Stimulated activated CD4-positive, alpha-beta T cell treated with anti-CD3 and anti-CD28 coated beads, Interleukin-4, amount 100 ng/mL, for 48 hours (primary cell): Measurements from ENCODE around the gene CYP17A1.

Experiments used
- DNase-seq, 2 donors: peaks; one replicate each; pipeline ENCODE4 v3.0.0-alpha.2; 2020; ENCODE audit warnings: low read depth in 2 of 2

The CYP17A1 gene

DNA sequence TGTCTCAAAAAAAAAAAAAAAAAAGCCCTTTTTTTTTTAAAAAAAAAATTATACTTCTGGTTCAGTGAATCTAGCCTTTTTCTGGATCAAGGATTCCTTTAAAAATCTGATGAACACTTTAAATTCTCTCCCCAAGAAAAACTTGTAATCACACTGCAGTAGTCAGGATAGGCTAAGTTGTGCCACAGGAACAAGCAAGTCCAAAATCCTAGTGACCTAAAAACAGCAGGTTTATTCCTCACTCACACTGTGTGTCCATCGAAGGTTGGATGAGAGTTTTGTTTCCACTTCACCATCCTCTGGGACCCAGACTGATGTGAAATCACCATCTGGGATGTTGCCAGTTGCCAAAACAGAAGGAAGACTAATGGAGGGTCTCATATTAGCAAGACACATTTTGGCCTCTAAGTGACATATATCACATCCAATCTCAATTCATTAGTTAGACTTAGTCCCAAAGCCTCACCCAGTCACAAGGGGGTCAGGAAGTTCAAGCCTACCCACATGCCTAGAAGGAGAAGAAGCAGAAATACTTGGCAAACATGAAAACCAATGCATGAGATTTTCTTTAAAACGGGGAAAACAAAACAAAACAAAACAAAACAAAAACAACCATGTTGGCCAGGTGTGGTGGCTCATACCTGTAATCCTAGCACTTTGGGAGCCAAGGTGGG, 32.7 kb downstream of the CYP17A1 start:
- DNase-seq = no peak

- DNase-seq = peak in 1 of 2 donors; percentile 2
These were observed 34.2 kb downstream of the CYP17A1 start for GRCh38 chr10:102802920-102803534.

GRCh38 chr10:102801978-102802377, 35.2 kb downstream of the CYP17A1 start:
- no peak for DNase-seq

DNA sequence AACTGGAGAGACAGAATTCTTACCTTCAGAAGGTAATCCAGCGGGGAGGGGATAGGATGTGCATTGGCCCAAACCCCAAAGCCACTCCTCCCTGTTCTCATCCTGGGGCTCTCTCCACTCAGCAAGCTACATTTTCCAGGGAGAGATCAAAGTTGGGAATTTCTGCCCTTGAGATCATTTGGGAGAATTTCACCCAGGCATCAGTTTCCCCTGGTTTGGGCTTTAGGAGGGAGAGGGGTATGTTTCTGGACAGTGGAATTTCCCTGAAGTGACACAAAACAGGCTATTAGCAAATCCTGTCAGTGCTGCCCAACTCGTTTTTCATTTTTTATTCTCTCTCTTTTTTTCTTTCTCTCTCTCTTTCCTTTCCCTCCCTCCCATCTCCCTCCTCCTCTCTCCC, 35.7 kb downstream of the CYP17A1 start:
- no peak for DNase-seq

DNA sequence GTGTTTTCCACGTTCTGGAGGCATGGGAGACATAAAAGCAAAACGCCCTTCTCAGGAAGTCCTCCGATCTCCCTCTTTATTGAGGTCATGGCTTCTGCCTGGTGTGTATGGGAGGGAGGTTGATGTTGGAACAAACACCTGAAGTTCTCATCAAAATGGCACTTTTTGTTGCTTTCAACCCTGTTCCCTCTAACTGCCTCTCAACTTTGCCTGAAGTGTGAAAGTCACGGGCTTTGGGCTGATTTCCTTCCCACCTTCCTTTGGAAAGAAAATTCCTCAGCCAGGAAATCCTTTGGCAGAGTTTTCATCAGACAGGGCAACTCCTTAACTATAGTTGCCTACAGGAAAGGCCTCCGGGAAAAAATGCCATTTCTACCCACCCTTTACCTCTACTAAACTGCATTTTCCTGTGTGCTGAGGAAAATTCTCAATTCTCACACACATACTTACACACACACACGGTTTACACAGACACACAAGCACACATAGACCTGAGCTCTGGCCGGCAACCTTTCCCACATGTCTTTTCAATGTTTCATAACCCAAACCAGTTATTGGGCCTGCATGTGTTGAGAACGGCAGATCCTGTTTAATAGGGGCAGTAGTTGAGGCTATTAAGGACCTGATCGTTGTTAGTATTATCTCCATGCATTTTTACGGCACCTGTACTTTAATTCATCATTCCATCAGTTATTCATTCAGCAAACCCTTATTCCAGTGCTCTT, 36.4 kb downstream of the CYP17A1 start:
- no peak for DNase-seq

DNA sequence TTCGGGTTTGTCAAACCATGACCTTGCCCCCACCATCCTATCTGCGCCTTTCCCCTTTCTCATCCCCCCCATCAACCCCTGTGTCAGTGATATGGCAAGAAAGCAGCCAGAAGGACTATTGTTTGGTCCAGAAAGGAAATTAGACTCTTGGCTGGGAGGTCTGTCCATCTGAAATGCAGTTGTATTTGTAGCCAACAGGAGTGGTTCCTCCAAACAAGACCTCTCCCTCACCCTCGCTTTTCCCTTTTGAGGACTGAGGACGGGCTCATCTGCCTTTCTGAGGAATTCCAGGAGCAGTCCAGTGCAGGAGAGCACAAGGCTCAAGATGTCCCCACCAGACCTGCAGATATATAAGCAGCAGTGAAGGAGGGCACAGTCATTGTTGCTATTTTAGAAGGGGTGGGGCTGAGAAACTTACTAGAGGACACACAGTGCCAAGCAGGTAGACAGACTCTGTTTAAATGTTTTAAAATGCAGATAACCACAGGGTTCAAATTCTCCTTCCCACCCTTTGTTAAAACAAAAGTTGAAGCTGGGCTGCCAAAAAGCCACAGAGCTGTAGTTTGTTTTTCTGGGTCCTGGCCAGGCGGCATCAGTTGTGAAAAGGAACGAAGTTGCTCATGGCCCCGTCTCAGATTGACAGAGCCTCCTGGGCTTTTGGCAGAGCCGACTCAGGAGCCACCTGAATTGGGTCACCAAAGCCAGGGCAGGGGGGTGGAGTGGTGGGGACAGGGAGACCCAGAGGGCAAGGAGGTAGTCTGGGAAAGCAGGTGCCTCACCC, 37.3 kb downstream of the CYP17A1 start:
- no peak for DNase-seq

GRCh38 chr10:102796407-102797176, 40.6 kb downstream of the CYP17A1 start:
- DNase-seq = peak; percentile 35 to 47

DNA sequence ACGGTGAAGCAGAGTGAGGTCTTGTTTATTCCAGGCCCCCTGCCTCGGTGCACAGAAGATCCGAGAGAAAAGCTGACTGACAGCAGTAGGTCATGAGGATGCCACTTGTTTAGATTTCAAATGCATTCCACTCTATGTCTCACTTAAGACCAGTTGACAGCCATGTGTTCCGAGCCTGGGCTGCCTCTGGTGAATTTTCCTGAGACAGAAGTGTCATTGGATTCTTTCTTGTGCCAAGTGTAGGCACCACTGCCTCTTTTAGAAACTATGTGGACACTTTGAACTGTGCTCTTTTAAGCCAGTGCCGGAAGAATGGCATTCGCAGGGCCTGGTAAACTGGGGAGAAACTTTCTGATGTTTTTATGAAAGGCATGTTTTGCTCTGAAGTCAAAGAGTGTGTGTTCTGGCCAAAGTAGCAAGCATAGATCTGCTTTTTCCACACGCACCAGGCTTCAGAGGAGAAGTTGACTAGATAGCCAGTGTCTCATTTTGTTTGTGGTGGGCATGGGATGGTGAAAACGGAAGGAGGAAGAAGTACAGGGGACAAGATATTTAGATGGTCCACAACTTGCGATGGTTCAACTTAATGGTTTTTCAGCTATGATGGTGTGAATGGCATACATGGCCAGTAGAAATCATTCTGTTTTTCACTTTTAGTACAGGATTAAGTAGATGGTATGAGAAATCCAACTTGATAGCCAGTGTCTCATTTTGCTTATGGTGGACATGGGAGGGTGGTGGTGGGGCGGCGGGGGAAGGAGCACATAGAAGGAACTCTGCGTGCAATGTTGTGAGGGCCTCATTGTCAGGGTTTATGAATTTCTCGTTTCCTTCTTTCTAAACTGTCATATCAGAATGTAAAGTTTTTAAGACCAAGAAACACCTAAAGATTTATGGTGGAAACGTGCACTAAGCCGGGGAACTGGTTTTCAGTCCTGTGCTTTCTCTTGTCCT, 41.5 kb downstream of the CYP17A1 start:
- DNase-seq = no peak

DNA sequence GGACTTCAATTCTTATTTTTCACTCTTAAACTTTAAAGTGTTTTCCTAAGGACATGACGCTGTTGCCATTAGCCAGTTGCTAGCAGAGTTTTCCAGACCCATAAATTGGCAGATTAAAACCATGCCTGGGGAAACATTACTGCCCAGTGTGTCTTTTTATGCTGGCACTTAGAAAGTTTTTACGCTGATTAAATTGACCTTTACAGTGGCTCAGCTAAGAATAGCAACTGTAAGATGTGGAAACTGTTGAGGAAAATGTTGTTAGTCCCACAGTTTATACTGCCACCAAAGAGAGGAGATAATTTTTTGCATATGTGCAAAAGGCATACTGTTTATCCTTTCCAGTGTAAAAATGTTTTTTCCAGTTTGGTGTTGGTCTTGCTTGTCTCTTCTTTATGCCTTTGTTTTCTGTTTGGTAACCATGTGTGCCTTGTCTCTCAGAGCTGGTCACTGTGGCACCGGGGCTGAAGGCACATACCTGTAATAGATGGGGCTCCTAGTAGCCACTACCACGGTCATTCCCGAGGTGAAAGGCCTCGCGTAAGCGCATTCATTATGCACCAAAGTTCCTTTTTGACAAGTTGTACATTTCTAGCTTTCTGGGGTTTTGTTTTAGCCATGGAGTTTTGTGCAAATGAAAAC, 45.3 kb downstream of the CYP17A1 start:
- no peak for DNase-seq

DNA sequence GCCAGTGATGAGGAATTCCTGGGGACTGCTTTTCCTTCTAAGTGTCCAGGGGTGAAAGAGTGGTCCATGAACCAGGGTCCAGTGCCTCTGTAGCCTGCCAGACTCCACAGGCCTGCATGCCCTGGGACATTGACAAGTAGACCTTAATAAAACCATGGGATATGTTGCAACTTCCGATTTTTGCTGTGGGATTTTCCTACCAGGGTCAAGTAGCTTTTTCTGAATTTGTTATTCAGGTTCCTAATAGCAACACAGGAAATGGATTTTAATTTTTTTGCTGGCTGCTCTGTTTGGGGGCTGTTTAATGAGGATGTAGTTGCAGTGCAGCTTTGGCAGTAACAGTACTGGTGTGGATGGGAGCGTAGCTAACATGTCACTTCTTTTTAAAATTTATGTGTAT, 51.4 kb downstream of the CYP17A1 start:
- no peak for DNase-seq

- DNase-seq = no peak
These were observed 53.6 kb downstream of the CYP17A1 start for GRCh38 chr10:102783568-102783967.

DNA sequence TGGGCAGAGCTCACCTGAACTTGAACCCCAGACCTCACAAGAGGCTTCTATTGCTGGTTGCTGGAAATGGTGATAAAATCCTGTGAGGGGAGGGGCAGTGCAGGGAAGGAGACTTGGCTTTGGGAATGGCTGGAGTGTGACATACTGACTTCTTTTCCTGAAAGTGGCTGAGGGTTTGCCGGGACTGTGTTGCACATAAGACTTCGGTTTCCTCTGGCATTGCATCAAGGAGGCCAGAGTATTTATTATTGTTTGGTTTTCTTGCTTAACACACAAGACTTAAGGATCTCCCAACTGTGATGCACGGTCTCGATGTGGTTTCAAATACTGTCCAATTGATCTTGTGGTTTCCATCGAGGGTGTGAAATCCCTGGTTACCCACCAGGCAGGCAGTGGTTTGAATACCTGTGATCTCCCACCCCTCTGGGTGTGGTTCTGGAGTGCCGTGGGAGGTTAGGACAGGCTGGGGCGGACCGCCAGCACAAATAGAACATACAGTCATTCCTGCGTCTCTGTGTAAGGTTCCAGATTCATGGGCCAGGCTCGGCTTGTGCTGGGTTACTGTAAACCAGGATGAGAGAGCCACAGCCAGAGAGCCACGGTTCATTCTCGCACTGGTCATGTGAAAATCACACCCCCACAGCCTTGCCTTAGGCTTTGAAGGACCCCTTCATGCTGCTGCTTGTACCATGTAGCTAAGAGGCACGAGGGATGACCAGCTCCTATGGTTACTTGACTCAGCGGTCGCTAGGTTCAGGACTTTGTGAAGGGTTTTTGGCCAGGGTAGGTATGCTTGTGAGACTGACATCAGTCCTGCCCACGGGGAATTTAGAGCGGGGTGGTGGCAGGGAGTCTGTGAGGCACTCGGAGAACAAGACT, 54.3 kb downstream of the CYP17A1 start:
- DNase-seq = no peak

DNA sequence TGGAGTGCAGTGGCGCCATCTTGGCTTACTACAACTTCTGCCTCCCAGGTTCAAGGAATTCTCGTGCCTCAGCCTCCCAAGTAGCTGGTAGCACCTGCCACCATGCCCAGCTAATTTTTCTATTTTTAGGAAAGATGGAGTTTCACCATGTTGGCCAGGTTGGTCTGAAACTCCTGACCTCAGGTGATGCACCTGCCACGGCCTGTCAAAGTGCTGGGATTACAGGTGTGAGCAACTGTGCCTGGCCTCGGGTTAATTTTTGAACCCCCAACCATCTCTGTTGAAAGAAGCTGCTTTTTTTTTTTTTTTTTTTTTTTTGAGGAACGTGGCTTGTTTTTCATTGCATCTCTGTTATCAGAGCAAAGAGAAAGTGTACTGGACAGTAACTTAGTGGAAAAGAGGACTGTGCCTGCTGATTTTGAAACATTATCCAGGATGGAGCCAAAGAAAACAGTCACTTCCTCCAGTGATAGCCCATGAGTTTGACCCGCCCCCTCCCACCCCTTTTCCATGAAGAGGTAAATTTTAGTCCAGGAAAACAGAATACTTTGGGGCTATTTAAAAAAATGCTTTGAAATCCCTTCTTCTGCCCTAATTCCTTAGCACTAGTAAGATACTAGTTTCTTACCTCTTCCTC, 55.2 kb downstream of the CYP17A1 start:
- no peak for DNase-seq

DNA sequence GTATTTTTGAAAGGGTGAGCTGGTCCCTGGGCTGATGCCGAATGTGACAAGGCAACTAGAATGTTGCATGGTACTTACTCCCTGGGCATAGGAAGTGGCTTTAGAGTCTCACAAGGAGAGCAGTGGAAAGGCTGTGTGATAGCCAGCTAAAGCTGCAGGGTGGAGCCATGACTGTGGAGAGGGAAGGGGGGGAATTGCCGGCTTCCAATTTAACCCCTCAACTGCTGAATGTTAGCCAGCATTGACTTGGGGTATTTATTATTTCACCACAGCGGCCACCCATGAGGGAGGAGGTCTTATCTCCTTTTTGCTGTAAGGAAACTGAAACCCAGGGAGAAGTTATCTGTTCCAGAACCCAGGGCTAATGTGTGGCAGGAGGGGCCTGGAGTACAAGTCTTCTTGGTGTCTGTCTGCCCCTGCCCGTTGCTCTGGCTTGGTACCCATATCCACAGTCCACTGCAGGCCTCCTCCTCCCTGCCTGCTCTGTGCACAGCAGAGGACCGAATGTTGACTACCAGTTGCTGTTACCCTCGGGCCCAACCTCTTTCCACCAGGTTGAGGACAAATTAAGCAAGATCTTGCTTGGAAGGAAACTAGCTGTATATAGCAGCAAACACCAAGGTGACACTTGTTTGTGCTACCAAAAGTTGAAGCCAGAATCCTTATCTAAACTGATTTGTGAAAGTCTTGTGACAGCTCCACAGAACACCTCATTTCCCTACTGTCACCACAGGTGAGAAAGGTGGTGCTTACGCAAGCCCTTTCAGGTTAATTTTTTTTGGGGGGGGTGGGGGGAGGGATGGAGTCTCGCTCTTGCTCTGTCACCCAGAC, 55.9 kb downstream of the CYP17A1 start:
- DNase-seq = no peak
